ELR (cell line): ENCODE results near the gene PRM3.
A peak's percentile ranks its signal among the peaks of the same experiment; 100 is the strongest.

Source experiments
- DNase-seq: peaks from one replicate; pipeline ENCODE4 v3.0.0-alpha.2; 2015; ENCODE audit warnings: low read depth

PRM3 gene

GRCh38 chr16:11272921-11273720 lies at the start of gene PRM3:
Gene PRM3 (minus strand): TSS chr16:11273629. CDS start chr16:11273595, 34 bp downstream.
- no peak for DNase-seq

GRCh38 chr16:11322823-11323222 lies 49.4 kb upstream of the PRM3 start:
- no peak for DNase-seq

DNA sequence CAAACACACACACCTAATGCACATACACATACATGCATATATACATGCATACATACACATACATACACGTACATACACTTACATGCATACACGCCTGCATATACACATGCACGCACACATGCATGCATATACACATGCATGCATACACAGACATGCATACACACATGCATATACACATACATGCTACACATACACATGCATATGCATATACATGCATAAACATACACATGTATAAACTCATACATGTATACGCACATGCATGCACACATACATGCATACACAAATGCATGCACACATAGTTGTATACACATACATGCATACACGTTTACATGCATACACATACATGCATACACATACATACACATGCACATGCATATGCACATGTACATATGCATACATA lies 48.2 kb upstream of the PRM3 start:
- no peak for DNase-seq

DNA sequence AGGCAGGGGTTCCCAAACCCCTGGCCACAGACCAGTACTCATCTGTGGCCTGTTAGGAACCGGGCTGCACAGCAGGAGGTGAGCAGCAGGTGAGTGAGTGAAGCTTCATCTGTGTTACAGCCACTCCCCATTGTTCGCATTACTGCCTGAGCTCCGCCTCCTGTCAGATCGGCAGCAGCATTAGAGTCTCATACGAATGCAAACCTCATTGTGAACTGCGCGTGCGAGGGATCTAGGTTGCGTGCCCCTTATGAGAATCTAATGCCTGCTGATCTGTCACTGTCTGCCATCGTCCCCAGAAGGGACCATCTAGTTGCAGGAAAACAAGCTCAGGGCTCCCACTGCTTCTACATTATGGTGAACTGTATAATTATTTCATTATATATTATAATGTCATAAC lies 46.7 kb upstream of the PRM3 start:
- DNase-seq = no peak

- DNase-seq = no peak
Observed at GRCh38 chr16:11319529-11320146, 46.2 kb upstream of the PRM3 start.

DNA sequence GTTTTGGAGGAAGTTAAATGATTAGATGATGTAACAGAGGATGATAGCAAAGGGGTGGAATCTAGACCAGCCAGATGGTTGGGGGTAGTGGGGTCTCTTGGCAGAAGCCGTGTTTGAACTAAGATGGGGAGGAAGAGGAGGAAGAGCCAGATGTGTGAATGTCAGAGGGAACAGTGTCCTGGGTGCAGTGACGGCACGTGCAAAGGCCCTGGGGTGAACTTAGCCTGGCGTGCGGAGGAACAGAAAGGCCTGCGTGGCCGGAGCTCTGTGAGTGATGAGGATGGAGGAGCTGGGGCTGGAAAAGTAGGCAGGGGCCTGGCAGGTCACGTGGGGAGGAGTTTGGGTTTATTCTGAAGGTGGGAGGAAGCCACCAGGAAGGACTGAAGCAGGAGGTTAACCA lies 45.4 kb upstream of the PRM3 start:
- DNase-seq = no peak

- DNase-seq = no peak
Observed at GRCh38 chr16:11316331-11317015, 43.0 kb upstream of the PRM3 start.

DNA sequence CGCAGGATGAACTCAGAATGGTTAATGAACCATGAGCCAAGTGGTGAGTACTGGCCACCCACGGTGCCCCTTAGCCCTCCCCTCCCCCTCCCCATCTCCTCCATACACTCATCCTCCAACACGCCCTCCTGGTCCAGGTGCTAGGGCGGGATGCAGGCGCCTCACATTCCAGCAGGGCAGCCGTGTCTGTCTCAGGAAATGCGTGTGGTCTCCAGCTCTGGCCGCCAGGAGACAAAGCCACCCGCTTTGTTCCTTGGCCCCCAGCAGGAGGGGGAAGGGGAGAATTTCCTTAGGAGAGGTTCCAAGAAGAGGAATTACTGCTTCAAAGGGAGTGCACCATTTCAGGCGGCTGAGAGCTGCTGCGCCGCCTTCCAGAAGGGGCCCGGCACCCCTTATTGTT lies 42.1 kb upstream of the PRM3 start:
- DNase-seq = peak; percentile 61

GRCh38 chr16:11314309-11314894 lies 41.0 kb upstream of the PRM3 start:
- DNase-seq = no peak

DNA sequence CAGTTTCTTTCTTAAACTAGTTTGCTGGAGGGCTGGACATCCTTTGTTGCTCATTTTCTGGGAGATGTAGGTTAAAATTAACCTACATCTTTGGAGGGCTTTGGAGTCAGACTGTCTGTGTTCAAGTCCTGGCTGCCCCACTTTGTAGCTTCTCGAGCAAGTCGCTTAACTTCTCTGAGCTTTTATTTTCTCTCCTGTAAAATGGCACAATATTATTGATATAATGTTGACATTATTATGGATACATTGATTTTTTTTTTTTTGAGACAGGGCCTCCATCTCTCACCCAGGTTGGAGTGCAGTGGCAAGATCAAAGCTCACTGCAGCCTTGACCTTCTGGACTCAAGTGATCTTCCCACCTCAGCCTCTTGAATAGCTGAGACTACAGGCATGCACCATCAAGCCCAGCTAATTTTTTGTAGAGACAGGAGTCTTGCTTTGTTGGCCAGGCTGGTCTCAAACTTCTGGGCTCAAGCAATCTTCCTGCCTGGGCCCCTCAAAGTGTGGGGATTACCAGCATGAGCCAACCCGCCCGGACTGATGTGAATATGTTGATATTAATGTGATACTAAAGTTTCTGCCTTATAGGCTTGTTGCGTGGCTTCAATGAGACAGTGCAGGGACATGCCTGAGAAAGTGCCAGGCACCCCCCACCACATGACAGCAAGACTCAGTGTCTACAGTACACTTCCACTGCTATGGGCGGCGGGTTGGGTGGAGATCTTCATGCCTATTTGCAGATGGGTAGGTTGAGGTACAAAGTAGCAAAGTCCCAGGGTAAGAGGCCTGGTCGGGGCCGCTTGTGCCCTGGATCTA lies 40.3 kb upstream of the PRM3 start:
- DNase-seq = no peak

GRCh38 chr16:11312718-11313492 lies 39.5 kb upstream of the PRM3 start:
- DNase-seq = peak; percentile 46

DNA sequence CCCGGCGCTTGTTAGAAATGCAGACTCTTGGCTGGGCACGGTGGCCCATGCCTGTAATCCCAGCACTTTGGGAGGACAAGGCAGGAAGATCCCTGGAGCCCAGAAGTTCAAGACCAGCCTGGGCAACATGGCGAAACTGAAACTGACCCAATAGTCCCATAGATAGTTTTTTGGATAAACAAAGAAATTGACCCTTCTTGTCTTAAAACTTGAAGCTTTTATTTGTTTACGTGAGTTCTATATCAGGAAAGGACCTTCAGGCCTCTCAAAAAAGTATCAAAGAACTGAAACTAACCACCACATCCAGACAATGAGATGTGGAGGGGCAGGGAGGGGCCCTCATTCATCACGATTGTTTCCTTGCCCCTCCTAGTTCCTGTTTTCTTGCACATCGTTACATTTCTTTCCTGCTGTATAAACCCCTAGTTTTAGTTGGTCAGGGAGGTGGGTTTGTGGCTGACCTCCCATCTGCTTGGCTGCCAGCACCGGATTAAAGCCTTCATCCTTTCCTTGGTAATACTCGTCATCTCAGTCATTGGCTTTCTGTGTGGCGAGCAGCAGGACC lies 37.6 kb upstream of the PRM3 start:
- DNase-seq = no peak

- DNase-seq = no peak
Observed at GRCh38 chr16:11310634-11310977, 37.2 kb upstream of the PRM3 start.

DNA sequence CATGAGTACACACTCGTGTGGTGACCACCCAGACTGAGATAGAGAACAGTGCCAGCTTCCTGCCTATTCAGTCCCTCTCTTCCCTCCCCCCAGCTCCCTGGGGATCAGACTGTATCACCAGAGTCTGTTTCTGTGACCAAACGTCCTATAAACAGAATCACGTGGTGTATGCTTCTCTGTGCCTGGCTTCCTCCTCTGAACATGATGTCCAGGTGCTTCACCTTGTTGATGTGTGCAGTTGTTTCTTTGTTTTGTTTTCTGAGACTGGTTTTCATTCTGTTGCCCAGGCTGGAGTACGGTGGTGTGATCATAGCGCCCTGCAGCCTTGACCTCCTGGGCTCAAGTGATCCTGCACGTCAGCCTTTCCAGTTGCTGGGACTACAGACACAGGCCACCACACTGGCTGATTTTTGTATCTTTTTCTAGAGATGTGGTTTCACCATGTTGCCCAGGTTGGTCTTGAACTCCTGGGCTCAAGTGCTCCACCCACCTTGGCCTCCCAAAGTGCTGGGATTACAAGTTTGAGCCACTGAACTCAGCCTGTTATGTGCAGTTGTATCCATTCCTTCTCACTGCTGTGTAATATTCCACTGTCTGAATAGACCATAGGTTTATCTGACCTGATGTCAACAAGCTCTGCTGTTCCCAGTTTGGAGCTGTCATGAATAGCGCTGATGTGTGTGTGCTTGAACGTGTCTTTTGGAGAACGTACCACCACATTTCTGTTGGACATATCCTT lies 36.6 kb upstream of the PRM3 start:
- DNase-seq = no peak

DNA sequence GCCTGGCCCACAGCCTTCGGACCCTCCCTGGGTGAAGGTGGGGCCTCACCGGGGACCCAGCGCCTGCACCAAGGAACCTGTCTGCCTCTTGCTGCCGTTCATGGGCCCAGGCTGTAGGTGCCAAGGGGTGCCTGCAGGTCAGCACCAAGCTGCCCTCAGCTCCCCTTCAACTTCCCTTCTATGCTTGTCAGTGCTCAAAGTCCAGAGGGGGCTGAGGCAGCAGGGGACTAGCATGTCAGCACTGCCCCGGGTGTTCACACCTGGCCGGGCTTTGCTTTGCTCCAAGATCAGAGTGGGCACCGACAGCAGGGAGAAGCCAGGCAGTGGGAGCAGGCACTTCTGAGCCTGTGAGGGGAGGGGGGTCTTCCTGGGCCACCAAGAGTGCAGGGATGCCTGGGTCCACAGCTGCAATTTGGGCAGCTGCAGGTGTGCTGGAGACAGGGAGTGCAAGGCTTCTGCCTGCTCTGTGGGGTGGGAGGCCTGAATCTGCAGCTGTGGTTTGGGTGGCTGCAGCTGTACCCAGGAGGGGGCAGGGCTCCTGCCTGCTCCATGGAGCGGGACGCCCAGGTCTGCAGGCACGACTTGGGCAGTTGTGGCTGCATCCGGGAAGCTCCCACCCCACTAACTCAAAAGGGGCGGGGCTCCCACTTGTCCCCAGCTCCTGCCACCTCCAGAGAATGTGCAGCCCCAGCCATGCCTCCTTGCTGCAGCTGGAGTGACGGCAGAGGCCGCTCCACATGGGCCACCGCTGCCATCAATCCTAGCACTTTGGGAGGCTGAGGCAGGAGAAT lies 35.3 kb upstream of the PRM3 start:
- no peak for DNase-seq

DNA sequence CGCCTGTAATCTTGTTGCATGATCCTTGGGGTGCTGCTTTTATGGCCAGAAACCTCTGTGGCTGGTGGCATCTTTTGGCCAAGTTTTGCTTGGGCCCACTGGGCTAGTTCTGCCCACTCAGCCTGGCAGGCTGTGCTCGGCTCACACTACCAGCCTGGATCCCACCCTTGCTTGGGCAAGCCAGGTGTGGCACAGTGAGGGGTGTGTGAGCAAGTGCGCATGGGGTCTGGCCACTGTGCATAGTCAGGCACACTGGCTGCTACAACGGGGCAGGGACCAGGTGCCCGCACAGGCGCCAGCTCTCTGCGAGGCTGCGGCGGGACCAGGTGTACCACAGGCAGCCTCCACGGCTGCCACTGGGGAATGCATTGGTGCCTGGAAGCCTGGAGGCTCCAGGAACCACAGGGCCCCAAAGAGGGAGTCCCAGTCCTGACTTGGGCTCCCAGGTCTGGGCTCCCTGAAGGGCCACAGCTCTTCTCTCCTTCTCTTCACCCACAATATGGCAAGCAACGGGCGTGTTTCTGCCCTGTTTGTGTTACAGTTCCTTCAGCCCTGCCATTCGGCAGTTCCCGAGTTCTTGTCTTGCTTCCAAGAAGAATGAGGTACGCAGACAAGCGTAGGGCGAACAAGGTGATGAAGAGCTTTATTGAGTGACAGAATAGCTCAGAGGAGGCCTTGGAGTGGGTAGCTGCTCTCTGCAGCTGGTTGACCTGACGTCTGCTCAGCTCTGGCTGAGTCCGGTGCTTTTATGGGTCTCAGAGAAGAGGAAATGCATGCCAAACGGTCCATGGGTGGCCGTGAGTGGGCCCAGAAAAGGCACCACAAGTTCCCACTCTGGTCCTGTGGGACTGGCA lies 34.4 kb upstream of the PRM3 start:
- no peak for DNase-seq

DNA sequence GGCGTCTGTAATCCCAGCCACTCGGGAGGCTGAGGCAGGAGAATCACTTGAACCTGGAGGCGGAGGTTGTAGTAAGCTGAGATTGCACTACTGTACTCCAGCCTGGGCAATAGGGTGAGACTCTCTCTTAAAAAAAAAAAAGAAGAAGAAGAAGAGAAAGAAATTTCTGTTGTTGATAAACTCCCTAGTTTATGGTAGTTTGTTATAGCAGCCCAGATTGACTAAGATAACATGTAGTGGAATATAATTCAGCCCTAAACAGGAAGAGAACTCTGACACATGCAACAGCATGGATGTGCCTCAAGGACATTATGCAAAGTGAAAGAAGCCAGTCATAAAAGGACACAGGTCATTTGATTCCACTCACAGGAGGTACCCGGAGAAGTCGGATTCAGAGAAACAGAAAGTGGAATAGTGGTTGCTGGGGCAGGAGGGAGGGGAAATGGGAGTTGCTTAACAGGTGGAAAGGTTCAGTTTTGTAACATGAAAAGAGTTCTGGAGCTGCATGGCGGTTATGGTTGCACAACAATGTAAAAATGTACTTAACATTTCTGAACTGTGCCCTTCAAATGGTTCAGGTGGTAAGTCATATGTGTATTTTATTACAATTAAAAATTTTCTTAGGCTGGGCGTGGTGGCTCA lies 33.7 kb upstream of the PRM3 start:
- no peak for DNase-seq

DNA sequence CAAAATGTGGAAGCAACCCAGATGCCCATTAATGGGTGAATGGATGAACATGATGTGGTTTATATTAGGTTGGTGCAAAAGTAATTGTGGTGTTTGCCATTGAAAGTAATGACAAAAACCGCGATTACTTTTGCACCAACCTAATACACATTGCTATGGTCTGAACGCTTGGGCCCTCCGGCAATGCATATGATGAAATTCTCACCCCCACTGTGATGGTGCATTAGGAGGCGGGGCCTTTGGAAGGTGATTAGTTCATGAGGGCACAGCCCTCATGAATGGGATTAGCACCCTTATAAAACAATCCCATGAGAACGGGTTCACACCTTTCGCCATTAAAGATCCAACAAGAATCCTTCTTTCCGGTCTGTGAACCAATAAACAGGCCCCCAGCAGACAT lies 33.0 kb upstream of the PRM3 start:
- no peak for DNase-seq
